Eye (tissue), 1 donor: ENCODE results near the gene LARP4B.
"Not testable (repeated sequence)": the region's sequence is repeated elsewhere in the genome, so short reads cannot be mapped to it uniquely, and the experiment has no call there.

Experiments
- DNase-seq: peaks from one replicate; pipeline ENCODE4 v3.0.0-alpha.2; 2015

Gene LARP4B

DNA sequence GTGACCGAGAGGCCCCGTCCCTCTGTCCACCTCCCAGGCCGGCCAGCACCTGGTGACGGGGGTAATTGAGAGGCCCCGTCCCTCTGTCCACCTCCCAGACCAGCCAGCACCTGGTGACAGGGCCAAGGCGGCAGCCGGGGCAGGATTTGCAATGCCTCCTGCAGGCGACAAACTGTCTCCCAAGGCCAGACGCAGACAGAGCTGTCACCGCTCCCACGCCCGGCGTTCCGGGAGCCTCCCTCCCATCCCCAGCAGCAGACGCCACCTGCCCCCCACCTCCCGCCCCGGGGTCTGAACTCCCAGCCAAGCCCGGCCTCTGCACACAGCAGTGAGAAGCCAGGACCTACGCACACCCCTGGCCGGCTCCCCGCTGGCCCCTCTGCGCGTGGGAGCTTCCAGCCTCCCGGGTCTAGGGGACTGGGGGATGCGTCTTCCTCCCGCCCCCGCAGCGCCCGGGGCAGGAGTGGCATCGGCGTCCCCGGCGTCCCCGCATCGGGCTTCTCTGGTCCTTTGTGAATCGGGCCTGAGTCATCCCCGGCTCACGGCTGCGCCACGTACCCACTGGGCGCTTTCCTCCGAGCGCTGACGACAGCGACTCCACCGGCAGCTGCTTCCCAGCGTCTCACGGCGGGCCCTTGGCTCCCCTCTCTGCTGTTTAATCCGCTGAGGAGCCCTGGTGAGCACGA, 147.0 kb downstream of the LARP4B start:
- peak; percentile 88 for DNase-seq

DNA sequence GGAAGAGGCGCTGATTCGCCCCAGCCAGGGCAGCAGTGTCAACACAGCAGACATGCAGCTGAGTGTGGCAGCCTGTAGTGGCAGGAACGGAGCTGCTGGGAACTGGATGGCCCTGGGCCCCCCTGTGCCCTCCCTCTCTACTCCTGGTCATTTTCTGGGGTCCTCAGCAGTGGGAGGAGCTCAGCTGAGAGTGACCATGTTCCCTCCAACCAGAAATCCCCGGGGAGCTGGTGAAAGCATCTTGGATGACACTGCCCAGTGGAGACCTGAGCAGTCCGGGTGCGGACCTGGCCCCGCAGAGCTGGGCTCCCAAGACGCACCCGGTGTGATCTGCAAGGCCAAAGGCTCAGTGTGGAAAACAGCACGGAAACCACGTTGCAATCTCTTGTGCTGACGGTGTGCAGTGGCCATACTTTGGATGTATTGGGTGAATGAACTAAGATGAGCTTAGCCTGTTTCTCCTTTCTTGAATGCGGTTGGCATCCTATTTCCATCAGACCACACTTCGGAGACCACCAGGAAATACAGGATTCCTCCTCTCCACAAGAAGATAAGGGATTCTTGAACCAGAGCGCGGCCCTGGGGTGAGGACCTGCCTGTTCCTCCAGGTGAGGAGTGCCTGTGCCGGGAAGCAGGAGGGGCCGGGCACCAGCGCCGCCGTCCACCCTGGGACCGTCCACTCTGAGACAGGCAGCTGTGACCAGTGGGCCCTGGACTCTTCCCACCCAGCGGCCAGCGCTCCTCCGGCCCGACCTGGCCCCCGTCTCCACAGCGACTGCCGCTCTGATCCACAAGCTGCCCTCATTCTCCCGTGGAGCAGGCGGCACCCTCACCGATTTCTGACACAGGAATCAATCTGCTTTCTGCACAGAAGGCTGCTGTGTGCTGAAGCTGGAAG, 148.5 kb downstream of the LARP4B start:
- no peak for DNase-seq

DNA sequence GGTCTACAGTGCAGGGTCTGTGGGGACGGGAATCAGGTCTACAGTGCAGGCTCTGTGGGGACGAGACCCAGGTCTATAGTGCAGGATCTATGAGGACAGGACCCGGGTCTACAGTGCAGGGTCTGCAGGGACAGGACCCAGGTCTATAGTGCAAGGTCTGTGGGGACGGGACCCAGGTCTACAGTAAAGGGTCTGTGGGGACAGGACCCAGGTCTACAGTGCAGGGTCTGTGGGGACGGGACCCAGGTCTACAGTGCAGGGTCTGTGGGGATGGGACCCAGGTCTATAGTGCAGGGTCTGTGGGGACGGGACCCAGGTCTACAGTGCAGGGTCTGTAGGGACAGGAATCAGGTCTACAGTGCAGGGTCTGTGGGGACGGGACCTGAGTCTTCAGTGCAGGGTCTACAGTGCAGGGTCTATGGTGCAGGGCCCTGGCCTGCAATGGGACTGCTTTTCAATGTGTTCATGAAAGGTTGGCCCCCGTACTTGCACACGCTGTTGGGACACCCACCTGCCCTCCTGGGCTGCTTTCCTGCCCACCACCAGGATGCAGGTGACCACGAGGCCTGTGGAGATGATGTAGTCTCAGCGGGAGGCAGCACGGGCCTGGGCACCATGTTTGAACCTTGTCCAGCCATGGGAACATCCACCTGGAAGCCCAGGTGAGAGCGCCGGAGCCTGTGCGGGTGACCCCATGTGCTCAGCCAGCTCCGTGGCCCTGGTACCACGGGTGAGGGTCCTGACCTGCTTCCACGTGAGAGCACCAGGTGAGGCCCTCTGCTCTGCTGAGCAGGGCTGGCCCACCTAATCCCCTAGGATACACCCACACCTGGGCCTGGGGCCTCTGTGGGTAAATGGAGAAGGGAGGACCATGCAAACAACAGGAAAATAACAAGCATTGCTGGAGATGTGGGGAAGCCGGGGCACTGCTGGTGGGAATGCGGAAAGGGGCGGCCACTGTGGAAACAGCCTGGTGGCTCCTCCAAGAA, 150.7 kb downstream of the LARP4B start:
- DNase-seq: no peak

DNA sequence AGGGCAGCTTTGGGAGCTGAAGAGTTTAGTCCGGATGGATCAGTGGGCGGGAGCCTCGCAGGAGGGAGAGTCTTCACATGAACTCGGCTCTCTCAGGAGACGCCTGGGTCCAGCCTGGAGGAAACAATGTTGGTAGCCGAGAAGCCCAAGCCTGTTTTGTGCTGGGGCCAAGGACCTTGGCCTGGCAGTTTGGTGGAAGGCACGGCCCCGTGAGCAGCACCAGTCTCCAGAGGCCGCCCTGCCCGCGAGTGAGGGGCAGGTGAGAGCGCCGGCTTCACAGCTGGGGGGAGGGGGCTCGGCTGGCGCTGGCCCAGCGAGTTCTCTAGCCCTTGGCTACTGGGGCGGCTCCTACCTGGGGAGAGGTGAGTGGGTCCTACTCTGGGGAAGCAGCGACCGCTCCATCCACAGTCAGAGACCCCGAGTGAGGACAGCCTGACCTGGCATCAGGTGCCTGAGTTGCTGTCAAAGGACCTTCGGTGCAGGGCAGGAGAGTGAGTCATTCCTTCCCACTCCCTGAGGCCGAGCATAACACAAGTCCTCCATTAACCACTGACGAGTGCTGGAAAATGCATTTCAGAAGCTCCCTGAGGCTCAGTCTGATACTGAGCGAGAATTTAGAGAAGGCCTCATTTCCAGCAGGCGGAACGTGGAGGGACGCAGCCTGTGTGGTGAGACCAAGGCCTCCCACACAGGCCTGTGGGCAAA, 152.7 kb downstream of the LARP4B start:
- no peak for DNase-seq

DNA sequence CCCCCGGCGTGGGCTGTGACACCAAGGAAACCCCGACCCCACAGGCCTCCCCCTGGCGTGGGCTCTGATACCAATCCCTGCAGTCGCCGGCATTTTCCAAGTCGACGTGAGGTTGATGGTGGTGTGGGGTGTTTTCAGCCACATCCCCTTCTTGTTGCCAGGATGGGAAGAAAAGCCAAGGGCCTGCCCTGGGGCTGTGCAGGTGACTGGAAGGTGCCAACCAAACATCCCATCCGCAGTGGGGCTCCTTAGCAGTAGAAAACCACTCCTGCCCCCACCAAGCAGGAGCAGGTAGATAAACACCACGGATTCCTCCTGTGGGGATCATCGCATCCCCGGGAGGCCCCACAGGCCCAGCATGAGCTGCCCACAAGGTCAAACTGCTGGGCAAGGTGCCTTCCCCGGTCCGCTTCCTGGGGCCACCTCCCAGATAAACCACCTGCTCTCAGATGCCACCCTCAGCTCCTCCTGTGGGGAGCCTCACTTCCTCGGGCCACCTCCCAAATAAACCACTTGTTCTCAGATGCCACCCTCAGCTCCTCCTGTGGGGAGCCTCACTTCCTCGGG, 153.5 kb downstream of the LARP4B start:
- DNase-seq: no peak

DNA sequence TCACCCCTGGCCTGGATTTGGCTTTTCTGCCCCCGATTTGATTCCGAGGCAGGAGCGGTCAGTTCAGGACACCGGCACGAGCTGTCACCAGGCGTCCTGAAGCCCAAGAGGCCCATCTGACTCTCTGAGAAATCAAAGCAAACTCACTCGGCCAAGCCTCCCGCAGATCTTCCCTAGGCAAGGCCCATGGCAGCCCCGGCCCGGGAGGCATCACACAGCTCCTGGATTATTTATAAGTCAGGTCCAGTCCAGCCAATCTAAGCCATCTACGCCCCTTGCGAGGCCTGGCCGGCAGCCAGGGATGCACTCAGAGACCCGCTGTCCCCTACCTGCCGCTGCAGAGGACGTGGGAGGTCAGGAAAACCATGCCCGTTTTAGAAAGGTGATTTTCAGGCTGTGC, 154.7 kb downstream of the LARP4B start:
- no peak for DNase-seq

DNA sequence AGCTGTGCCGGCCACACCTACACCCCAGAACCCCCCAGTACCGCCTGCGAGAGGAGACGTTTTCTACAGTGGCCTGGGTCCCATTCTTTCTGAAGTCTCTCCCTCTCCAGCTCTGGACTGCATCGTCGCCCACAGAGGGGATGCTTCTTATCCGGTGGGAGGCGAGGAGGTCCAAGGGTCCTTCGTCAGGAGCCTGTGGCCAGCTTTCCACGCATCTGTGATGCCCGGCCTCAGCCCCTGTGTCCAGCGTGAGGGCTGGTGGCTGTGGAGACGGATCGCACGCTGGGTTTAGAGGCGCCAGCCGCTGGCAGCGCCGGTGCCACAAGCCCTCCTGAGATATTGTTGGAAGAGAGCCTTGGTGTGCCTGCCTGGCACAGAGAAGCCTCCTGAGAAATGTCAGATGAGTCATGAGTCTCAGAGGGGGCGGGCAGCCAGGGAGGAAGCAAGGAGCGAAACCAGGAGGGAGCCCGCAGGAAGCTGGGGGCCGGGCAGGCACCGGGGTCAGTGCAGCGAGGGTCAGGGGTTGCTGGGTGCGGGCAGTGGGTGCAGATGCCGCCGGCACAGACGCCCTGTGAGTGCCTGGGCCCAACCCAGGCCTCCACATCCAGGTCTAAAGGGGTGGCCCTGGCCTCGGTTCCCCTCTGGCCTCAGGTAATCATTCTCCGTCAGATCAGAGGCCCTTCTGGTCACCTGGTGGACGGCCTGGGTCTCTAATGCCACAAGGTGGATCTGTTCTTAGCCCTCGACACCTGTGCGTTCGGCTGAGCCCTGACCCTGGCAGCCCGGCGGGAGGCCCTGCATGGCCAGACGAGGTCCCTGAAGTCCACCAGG, 156.0 kb downstream of the LARP4B start:
- DNase-seq: no peak

DNA sequence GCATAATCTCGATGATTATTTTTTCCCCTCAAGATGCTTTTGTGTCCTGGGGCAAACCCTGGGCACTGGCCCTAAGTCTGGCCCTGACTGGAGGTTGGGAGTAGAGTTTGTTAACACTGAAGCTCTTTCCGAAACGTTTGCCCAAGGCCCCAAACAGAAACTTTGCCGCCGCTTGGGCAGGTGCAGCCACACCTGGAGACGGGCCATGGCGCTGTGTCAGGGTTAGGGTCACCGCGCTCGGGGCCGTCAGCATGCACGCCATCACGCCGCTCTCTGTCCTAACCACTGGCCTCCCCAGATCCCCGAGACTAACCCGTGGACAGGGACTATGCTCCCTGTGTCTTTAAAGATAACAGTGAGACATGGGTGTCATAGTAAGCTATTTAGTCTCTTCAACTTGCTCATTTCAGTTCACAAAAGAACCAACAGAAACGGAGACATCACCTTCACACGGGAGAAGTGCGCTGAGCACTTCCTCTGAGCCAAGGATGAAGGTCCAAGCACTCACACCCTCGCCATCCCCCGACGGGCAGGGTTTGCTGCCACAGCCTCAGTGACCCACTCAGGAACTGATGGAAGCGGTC, 156.8 kb downstream of the LARP4B start:
- no peak for DNase-seq

DNA sequence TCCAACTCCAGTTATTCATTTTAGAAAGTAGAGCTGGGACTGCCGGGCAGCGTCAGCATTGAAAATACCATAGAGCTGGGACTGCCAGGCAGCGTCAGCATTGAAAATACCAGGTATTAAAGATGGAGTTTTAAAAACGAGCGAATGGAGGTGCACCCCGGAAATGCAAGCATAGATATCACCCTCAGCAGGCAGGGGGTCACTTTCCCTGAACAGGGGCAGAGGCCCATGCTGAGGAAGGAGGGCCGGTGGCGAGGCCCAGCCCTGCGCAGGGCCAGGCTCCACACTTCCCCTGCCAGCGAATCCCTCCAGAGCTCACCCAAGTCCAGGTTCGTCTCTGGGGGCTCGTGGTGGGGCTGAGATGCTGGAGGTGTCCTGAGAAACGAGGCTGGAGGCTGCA, 157.3 kb downstream of the LARP4B start:
- DNase-seq: no peak

DNA sequence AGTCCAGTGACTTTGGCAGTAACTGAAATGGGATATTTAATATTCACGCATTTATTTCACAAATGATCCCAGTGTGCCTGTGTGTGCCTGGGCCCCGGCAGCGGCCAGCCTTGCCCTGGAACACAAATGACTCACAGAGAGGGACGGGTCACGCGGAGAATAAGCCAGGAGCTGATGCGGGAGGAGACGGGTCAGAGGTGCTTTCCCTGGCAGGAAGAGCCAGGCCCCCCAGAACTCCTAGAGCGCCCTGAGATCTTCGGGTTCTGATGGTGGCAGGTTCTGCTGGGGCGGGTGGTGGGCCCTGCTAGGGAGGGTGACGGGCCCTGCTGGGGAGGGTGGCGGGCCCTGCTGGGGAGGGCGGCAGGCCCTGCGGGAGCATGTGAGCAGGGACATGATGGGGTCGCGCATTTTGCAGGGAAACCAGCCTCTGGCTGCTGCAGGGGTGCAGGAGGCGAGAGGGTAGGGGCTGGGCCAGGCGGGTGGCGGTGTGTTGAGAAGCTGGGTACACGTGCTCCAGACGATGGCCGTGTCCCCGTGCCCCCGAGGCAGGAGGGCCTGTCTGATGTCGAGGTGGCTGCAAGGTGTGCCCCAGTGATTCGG, 157.8 kb downstream of the LARP4B start:
- DNase-seq: no peak

DNA sequence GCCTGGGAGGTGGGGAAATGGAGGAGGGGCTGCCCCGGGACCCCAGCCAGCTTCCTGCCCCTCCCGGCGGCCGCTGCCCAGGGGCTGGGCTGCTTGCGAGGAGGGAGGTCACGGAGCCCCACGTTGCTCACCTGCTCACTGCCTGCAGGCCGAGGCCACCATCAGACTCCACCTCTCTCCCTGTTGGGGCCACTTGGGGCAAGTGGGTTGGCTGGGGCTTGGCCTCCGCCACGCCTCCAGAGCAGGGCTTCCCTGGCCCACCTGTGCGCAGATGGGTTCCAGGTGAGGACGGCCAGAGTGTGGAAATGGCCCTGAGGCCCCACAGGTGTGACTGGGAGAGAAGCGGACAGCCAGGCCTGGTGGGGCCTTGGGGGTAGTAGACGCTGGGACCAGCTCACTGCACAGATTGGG, 159.3 kb downstream of the LARP4B start:
- DNase-seq: no peak

DNA sequence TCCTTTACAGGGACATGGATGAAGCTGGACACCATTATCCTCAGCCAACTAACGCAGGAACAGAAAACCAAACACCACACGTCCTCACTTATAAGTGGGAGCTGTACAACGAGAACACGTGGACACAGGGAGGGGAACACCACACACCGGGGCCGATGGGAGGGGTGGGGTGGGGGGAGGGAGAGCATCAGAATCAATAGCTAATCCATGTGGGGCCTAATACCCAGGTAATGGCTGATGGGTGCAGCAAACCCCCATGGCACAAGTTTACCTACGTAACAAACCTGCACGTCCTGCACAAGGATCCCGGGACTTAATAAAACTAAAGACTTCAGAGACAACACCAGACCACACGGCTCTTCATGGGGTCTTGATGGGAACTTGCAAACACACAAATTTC, 159.9 kb downstream of the LARP4B start:
- DNase-seq: no peak

DNA sequence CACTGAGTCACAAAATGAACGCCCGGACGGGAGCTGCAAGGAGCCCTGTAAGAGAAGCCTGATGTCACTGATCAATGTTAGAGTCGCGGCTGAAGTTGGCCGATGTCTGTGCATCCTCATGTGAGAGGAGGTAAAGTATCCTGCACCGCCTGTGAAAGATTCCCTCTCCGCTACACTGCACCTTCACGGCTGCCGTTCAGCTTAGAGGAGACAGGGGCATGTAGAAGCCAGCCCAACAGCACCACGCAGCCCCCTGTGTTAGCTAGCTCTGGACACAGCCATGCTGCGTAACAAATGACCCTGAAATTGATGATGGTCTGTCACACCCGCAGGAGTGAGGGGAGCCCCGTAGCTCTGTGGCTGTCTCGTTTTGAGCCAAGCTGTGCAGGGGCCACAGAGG, 160.5 kb downstream of the LARP4B start:
- DNase-seq: no peak

DNA sequence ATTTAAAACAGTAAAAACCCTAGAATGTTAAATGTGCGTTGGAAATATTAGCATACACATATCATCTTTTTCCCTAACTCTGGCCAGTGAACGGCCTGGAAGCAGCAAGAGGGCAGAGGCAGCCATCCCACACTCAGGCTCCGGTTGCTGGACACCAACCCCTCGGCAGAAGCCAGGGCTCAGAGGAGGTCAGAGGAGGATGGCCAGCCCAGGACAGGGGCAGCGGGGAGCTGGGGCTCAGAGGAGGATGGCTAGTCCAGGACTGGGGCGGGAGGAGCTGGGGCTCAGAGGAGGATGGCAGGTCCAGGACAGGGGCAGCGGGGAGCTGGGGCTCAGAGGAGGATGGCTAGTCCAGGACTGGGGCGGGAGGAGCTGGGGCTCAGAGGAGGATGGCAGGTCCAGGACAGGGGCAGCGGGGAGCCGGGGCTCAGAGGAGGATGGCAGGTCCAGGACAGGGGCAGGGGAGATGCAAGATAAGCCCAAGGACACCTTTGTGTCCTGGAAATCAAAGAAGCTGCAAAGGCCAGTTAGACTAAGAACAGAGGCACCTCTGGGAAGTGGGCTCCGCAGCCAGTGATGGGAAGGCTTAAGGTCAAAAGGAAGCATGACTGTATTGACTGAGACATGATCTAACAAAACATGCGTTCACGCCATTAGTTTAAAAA, 161.3 kb downstream of the LARP4B start:
- DNase-seq: not testable (repeated sequence)

DNA sequence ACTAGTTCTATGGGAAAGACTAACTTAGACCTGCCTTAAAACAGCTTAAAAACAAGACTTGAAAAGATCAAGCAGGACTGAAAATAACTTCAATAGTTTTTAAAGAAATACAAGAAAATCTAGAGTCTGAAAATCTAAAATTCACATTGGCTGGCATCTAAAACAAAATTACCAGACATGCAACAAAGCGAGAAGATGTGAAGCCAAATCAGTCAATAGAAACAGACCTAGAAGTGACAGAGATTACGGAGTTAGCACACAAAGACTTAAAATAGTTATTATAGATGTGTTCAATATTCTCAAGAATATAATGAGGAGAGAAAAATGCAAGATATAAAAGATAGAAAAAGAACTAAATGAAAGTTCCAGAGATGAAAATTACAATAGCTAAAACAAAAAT, 163.7 kb downstream of the LARP4B start:
- DNase-seq: no peak

DNA sequence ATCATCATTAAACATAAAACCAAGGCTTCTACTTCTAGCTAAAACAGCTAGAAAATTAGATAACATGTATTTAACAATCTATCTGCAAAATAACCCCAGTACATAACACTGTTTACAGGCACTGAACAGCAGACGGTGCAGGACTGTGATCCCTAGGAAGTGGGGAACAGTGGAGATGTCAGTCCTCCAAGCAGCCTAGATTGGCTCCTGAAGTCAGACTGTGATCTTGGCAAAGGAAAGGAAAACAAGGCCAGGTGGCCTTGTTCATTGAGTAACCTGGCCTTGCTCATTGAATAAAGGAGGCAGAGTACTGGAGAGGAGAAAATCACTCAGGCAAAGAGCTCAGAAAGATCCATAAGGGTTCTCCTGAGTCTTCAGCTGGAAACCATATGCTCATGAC, 164.3 kb downstream of the LARP4B start:
- no peak for DNase-seq

DNA sequence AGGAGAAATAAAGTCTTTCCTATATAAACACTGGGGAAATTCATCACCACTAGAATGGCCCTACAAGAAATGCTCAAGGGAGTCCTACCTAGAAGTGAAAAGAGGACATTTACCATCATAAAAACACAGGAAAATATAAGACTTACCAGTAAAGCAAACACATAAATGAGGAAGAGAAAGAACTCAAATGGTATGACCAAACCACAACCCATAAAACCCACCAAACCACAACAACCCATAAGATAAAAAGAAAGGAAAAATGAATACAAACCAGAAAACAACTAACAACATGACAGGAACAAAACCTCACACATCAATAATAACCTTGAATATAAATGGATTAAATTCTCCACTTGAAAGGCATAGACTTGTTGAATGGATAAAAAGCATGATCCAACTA, 170.1 kb downstream of the LARP4B start:
- DNase-seq: no peak

DNA sequence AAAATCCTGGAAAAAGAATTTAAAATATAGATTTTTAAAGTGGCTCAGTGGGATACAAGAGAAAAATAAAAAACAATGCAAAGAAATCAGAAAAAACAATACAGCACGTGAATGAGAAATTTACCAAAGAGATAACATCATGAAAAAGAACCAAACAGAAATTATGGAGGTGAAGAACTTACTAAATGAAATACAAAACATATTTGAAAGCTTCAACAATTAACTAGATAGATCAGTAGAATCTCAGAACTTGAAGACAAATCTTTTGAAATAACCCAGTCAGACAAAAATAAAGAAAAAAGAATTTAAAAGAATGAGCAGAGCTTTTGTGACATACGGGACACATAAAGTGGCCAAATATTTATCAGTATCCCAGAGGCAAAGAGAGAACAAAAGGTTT, 170.9 kb downstream of the LARP4B start:
- no peak for DNase-seq

DNA sequence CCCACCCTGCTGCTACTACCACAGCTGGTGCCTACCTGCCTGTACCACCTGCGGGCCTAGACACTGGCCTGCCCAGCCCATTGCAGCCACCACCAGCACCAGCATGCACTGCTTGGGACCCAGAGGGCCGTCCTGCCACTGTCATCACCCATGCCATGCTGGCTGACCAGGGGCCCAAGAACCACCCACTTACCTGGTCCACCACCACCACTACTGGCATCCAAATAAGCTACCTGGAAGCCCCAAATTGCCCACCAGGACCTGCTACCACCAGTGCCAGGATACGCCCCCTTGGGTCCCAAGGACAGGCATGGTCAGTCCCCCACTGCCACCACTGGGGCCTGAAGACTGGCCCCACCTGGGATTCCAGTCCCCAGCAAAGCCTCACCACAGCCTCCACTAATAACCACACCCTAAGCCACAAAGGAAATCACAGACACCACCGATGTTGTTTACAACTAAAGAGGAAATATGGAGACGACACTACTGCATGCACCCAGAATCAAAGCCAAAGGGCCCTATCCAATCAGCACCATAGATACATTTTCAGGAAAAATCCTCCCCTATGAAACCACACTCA, 171.5 kb downstream of the LARP4B start:
- no peak for DNase-seq
